RCC 7860 (cell line): ENCODE measurements around the gene BSN.

ENCODE experiments used
- DNase-seq: peaks from one replicate; pipeline ENCODE4 v3.0.0-alpha.2; 2015; ENCODE audit warnings: low spot score
- FAIRE-seq: peaks from 2 replicates; lab custom pipeline; 2012; peaks lifted over from hg19 to GRCh38; lab: Jason Lieb, UNC

BSN gene

DNA sequence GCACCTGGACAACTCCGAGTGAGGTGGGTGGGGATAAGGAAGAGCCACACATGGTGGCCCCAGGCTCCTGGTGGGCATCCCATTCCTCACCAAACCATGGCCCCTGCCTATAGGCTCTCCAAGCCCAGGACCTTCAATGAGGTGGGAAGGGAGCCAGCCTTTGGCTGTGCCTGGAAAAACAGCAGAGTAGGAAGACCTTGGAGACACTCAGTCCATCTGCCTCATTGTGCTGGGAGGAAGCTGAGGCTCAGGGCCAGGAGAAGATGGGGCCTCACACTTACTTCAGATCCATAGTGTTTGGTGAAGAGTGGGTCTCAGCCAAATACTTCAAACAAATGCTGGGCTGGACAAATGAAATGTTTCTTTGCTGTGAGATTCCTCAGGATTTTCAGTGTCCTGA, 72.5 kb downstream of the BSN start:
- FAIRE-seq (no peak), DNase-seq (no peak)

DNA sequence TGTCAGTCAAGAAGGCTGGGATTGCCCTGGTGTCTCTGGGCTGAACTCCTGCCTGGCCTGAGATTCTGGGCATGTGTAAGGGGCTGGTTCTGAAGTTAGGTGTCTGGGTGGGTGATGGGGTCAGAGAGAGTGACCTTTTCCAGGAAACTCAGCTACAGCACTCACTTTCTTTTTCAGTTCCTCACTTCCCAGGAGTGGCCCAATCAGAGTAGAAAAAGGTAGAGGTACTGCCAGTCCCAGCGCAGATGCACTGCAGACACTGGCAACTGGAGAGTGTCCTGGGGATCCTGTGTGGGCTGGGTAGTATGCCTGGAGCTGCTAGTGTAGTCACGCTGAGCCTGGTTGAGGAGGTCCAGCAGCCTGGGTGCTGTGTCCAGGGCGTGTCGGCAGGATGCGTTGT, 73.4 kb downstream of the BSN start:
- DNase-seq (no peak), FAIRE-seq (no peak)

DNA sequence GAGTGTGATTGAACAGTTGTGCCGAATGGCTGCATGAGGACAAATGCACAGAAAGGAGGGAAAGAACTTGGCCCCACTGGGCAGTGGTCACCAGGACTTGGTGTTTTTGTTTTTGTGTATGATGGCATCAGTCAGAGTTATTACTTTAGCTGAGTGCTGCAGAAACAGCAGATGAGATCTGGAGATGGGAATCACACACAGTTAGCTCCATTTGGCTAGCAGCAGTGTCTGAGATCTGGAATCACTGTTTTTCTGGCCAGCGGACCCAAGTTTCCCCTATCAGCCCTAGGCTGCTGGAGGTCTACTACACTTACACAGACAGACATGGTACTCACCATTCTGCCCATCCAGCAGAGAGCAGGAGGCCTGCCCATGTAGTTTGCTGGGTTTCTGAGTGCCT, 74.0 kb downstream of the BSN start:
- no peak for FAIRE-seq
- DNase-seq, result no peak

DNA sequence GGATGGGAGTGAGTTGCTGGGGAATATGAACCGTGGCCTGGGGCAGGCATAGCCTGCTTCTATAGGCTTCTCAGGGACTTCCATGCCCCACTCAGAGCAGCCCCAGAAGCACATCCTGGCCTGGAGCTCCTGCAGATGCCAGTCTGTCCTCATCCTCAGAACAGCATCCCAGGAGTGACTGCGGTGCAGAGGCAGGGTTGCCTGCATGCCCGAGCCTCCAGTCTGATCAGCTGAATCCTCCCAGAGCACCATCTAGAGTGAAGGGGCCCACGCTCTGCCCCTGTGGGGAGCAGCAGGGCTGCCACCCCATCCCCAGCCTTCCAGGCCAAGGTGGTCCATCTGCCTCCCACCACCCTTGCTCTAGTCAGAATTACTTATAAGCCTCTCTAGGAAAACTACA, 75.2 kb downstream of the BSN start:
- DNase-seq, result no peak
- FAIRE-seq, result no peak

DNA sequence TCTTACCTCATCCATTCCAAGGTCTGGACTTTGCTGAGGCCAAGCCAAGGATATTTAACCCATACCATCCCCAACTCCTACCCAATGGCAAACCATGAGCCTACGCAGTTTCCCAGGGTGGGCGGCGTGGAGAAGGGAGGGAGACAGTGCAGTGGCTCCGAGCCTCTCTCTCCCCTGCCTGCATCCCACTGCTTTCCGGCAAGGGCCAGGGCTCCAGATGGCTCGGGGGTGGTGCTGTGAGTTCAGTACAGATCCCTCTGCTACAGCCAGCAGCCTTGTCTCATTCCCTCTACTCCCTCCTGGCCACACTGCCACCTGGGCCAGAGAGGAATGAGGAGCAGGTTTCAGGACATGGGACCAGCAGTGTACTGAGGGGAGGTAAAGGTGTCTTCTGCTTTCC, 75.6 kb downstream of the BSN start:
- DNase-seq, result no peak
- FAIRE-seq, result no peak

DNA sequence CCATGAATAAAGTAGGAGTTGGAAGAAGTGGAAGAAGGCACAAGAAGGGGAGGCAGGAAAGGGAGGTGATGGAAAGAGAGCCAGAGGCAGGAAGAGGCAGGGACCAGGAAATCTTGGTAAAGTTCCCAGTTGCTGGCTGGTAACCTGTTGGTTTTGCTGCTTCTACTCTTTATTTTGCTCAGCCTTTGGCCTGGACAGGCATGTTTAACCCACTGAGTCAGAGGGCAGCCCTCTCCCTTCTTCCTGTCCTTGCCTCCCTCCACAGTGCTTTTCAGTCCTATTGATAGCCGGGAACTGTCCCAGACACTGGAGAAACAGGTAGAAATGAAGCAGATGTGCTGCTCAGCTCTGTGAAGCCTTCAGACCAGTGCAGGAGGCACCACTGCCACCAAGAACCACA, 76.5 kb downstream of the BSN start:
- FAIRE-seq (no peak), DNase-seq (no peak)

DNA sequence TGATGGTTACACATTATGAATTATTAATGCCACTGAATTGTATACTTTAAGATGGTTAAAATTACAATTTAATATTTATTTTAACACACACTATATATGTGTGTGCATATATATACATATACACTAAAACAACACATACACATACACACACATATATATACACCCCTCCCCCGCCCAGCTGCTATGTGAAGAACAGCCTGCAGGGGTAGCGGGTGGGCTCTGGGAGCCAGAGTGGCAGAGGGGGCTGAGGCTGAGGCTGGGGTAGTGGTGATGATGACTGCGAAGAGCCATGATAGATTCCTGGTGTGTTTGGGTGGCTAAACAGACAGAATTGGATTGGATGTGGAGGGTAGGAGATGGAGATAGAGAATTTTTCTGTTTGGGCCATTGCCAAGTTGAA, 80.5 kb downstream of the BSN start:
- no peak for DNase-seq
- FAIRE-seq, result no peak

DNA sequence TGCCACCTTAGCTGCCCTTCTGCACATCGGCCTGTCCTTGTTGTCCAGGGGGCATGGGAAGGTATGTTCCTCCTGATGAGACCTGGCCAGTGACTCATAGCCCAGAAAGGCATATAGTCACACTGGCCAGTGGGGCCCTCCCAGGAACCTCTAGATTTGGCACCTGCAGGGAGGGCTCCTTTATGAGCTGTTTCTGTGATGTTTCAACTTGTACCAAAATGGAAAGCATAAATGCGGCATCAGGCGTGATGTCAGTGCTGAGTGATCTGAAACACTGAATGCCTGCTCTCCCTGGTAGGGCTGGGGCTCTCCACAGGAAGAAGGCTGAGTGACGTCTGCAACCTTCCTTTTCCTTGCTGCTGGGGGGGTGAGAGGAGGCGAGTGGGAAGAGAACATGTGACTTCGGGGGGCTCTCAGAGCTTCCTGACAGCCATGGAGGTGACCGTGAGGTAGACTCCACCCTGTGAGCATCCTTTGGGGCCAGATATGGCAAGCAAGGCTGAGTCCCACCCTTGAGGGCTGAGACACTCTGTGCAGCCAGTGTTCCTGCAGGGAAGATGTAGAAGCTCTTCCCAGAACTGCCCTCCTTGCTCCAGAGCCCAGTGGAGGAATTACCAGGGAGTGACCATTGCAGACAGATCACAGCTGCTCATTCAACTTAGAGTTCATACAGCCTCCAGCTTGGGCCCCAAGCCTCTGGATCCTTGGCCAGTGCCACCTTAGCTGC, 82.8 kb downstream of the BSN start:
- no peak for FAIRE-seq
- DNase-seq, result no peak

DNA sequence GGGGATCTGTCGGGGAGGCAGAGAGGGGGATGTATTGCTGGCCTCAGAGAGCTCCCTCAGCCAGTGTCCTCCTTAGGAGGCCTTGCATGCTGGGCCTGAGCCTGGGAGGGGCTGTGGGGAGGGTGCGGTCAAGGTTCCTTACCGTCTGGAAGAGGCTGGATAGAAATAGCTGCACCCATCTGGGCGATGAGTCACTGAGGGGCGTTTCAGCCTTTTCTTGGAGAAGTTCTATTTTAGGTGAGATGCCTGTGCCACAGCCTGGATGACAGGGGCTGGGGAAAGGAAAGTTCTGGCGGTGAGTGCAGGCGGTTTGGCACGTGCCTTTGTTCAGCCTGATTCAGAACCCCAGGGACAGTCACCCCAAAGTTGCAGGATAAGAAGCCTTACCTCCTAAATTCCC, 84.2 kb downstream of the BSN start:
- peak; percentile 36 for DNase-seq
- FAIRE-seq, result no peak

DNA sequence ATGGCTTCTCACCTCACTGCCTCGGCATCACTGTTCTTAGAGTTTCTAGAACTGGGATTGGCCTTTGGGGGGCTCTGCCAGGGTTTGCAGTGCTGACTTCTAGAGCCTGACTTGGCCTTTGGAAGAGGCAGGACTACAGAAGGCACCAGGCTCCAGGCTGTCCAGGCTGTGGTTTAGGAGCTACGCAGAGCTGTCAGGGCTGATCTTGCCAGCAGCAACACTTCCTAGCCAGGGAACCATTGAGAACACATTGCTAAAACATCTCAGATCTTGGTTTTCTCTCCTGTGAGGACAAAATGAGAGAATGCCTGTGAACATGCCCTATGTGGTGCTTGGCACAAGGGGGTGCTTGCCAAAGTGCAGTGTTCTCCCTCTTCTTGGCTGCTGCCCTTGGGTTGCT, 85.3 kb downstream of the BSN start:
- FAIRE-seq (no peak), DNase-seq (no peak)

DNA sequence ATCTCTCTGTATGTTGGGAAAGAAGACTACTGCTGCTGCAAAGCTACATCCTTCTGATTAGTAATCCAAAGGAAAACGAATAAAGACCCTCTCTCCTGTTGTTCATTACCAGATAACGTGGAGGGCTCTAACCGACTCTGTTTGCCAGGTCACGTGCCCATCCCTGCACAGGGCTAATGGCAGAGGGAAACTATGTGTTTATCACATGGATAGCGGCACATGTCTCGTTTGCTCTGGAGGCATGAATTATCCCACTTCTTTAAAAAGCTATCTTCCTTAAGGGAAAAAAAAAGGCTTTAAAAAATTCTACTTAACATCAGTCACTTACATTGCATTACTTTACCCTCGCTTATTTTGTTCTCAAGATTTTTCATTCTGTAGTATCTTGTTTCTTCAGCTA, 87.0 kb downstream of the BSN start:
- no peak for FAIRE-seq

DNA sequence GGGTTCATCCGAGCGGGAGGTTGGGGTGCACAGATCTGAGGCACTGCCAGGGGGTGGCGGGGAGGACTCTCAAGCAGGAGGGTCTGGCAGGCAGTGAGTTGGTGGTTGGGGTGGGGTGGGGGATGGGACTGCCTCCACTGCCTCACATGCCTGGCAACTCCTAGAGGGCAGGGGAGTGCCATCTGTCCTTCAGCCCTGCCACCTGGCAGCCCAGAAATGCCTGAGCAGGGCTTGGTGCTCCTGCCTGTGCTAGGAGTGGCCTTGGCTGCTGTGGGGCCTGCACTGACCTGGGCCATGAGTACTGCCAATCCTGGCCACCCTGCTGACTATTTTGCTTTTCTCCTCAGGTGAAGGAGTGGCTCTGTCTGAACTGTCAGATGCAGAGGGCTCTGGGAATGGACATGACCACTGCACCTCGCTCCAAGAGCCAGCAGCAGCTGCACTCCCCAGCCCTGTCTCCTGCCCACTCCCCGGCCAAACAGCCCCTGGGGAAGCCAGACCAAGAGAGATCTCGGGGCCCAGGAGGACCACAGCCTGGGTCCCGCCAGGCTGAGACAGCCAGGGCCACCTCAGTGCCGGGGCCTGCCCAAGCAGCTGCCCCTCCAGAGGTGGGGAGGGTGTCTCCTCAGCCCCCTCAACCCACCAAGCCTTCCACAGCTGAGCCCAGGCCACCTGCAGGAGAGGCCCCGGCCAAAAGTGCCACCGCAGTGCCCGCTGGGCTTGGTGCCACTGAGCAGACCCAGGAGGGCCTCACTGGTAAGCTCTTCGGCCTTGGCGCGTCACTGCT, 87.8 kb downstream of the BSN start:
- DNase-seq, result no peak
- no peak for FAIRE-seq

More for the DNA sequence above, 87.0 kb downstream of the BSN start:
- no peak for DNase-seq

DNA sequence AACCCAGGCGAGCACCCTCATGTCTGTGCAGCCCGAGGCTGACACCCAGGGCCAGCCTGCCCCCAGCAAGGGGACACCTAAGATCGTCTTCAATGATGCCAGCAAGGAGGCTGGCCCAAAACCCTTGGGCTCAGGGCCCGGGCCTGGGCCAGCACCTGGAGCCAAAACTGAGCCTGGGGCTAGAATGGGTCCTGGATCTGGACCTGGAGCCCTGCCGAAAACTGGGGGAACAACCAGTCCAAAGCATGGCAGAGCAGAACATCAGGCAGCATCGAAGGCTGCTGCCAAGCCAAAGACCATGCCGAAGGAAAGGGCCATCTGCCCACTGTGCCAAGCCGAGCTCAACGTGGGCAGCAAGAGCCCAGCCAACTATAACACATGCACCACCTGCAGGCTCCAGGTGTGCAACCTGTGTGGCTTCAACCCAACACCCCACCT, 88.5 kb downstream of the BSN start:
- DNase-seq, result no peak
- FAIRE-seq, result no peak

DNA sequence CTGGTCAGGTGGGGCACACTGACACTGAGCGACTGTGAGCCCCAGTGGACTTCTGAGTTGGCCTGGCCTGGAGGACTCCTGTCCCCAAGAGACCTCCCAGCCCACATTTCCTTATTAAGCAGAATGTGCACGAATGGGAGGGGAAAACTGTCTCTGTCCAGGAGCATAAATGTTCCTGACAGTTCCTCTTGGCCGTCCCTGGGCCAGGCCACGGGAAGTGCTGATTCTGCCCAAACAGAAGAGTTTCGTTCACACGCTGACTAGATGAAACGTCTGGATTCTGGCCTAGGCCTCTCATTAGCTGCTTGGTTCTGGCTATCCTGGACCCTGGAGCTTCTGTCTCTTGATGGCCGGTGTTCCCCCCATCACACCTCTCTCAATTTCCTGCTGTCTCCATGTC, 90.4 kb downstream of the BSN start:
- DNase-seq (no peak), FAIRE-seq (no peak)

DNA sequence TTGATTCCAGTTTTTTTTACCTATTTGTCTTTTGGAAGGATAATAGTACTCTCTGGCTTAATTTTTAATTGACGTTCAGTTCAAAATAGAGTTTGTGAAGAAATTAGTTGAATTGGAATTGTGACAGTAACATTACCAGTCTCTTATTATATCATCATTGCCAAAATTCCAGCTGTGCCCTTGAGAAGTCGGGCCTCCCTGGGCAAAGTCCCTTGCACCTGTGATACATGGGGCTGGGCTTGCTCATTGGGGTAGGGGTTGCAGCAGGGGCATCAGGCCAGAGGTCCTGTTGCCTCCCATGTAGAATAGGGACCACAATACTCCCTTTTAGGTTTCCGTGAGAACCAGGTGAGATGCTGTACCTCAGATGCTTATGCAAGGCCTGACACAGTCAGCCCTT, 92.0 kb downstream of the BSN start:
- DNase-seq, result no peak
- FAIRE-seq, result no peak

DNA sequence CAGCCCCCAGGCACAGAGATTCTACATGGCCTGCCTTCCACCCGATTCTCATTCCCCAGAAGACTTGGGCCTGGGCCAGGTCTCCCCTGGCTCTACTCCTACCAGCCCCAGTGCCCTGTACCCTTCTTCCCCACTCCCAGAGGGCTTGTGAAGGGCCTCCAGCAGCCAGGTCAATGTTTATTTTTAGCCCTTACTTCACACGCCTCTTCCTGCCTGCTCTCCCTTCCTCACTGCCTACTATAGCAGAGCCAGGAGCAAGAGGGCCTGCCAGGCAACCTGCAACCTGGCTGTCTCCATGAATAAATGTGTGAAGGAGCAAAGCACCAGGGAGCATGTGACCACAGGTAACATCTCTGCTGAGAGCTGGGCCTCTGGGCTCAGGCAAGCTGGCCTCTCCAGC, 93.5 kb downstream of the BSN start:
- DNase-seq, result no peak

DNA sequence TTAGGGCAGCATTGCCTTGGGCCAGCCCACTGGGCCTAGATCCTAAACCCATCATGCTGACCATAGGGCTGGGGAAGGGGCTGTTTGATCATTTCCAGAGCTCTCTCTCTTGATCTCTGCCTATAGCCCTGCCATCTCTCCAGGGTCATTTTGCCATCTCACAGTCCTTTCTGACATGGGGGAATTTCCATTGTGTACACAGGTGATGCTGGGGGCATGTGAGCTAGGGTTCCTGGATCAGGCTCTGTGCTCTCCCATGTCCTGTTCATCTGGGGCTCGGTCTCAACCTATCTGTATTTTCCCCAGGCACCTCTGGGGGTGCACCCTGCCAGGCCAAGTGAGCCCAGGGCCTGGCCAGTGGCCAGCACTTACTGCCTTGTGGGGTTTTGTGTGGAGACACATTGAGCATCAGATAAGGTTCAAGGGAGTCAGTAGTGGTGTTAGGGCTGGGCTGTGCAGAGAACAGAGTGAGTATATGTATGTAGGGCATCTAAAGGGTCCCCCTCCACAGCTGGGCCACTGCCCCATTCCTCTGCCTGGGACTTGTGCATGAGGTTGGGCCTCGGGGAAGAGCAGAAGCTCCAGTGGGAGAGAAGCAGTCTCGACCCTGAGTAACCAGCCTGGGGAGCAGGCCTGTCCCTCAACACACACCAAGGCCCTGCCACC, 94.2 kb downstream of the BSN start:
- DNase-seq (no peak), FAIRE-seq (no peak)

More for the DNA sequence above, 93.5 kb downstream of the BSN start:
- FAIRE-seq, result no peak

DNA sequence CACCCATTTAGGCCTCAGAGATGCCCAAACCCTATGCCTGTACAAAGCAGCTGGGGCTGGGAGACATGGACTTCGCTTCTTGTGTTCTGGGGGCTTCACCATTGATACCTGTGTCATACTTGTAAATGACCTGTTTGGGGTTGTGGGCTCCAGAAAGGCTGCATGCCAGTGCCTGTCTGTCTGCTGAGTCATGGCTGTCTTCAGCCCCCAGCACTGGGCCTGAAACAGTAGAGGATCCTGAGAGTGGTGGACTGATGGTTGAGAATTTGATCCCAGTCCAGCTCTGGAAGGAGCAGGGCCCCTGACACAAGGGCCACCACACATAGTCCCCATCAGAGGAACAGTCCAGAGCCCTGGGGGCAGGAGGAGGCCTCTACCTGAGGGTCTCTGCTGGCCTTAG, 95.3 kb downstream of the BSN start:
- DNase-seq (no peak), FAIRE-seq (no peak)

DNA sequence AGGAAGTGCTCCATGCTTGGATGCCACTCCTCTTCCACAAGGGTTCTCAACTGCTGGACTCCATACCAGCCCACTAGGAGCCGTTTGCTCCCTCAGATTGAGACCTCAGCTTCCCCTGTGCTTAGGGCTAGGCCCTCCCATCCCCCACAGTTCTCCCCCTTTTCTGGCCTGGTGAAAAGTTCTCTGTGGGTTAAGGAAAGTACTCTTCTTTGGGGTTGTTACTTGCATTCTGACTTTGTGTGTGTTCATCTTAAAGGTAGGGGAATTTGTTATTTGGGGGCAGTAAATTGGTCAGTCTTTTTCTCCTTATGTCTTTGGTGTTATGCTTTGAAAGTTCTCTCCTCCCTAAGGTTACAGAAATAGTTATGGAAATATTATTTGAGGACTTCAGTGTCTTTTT, 95.9 kb downstream of the BSN start:
- DNase-seq (no peak), FAIRE-seq (no peak)

DNA sequence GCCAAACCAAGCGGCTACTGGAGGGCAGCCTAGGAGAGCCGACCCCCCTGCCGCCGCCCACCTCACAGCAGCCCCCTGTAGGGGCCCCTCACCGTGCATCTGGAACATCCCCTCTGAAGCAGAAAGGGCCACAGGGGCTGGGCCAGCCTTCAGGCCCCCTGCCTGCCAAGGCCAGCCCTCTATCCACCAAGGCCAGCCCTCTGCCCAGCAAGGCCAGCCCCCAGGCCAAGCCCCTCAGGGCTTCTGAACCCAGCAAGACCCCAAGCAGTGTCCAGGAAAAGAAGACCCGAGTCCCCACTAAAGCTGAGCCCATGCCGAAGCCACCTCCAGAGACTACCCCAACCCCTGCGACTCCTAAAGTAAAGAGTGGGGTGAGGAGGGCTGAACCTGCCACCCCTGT, 96.4 kb downstream of the BSN start:
- FAIRE-seq (no peak), DNase-seq (no peak)

DNA sequence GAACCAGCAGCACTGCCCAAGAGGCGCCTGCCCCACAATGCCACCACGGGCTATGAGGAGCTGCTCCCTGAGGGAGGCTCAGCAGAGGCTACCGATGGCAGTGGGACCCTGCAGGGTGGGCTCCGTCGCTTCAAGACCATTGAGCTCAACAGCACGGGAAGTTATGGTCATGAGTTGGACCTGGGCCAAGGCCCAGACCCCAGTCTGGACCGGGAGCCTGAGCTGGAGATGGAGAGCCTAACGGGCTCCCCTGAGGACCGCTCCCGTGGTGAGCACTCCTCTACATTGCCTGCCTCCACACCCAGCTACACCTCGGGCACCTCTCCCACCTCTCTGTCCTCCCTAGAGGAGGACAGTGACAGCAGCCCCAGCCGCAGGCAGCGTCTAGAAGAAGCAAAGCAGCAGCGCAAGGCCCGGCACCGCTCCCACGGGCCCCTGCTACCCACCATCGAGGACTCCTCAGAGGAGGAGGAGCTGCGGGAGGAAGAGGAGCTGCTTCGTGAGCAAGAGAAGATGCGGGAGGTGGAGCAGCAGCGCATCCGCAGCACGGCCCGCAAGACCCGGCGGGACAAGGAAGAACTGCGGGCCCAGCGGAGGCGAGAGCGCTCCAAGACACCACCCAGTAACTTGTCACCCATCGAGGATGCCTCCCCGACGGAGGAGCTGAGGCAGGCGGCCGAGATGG, 98.1 kb downstream of the BSN start:
- no peak for FAIRE-seq
- DNase-seq, result no peak
